PC-3 (cell line): Measurements from ENCODE around the gene AAR2. TPM values are rescaled to one million over a fixed set of nuclear protein-coding genes. Genes with fewer than 3 reads are reported as not detected.
A peak's percentile ranks its signal among the peaks of the same experiment; 100 is the strongest.

Source experiments
- ATAC-seq: fragments of 200-7000 bp; cut with Tn5 transposase; 2 replicates; pipeline ENCODE4 v1.9.1; 2020; ENCODE audit warnings: mild to moderate bottlenecking, moderate library complexity
- BruUV-seq: library from RNA; stranded (reverse); fragments of 400-500 nt; replicated peaks from 2 replicates; lab custom pipeline; 2021; lab: Mats Ljungman, UMichigan
- CTCF ChIA-PET: fragments of 300-600 bp; sonication (Branson Sonifier 250); formaldehyde crosslinking; loops from one replicate; lab custom pipeline; 2022; ENCODE audit warnings: antibody characterized with exemption; lab: Charles Lee
- POLR2A ChIA-PET: fragments of 300-600 bp; sonication (Branson Sonifier 250); formaldehyde crosslinking; loops from one replicate; lab custom pipeline; 2022; ENCODE audit warnings: antibody characterized with exemption; ENCODE audit not compliant: unreplicated experiment; lab: Charles Lee
- DNase-seq: peaks from one replicate; pipeline ENCODE4 v3.0.0-alpha.2; 2015
- H2AFZ ChIP-seq: fragments of 300-600 bp; sonication (generic); 2 replicates; pipeline ENCODE4 v1.6.0; 2016; ENCODE audit warnings: antibody characterized with exemption, low read length
- H3F3A ChIP-seq: fragments of 300-600 bp; sonication (generic); one replicate; pipeline ENCODE4 v1.6.0; 2017; ENCODE audit warnings: antibody characterized with exemption, low read length, control low read depth, mild to moderate bottlenecking; ENCODE audit not compliant: unreplicated experiment
- H3K27ac ChIP-seq: fragments of 300-600 bp; sonication (generic); 2 replicates; pipeline ENCODE4 v1.5.1; 2016; ENCODE audit warnings: mild to moderate bottlenecking, low read length
- H3K27me3 ChIP-seq: fragments of 300-600 bp; sonication (generic); 2 replicates; pipeline ENCODE4 v1.6.1; 2016; ENCODE audit warnings: low read length, mixed read lengths
- H3K36me3 ChIP-seq: fragments of 300-600 bp; sonication (generic); 2 replicates; pipeline ENCODE4 v1.6.1; 2016; ENCODE audit warnings: low read depth, mixed run types, low read length, mixed read lengths
- H3K4me1 ChIP-seq: fragments of 300-600 bp; sonication (generic); 2 replicates; pipeline ENCODE4 v1.5.1; 2016; ENCODE audit warnings: low read length; ENCODE audit not compliant: insufficient read depth
- H3K4me2 ChIP-seq: fragments of 300-600 bp; sonication (generic); 2 replicates; pipeline ENCODE4 v1.6.0; 2016; ENCODE audit warnings: low read length
- H3K4me3 ChIP-seq: fragments of 300-600 bp; sonication (generic); 2 replicates; pipeline ENCODE4 v1.5.1; 2016; ENCODE audit warnings: mild to moderate bottlenecking, low read length, mixed read lengths
- H3K79me2 ChIP-seq: fragments of 300-600 bp; sonication (generic); 2 replicates; pipeline ENCODE4 v1.6.1; 2017; ENCODE audit warnings: low read length, mixed read lengths
- H3K9ac ChIP-seq: fragments of 300-600 bp; sonication (generic); 2 replicates; pipeline ENCODE4 v1.6.0; 2016; ENCODE audit warnings: mild to moderate bottlenecking, low read length
- H3K9me2 ChIP-seq: fragments of 300-600 bp; sonication (generic); replicated peaks from 2 replicates; pipeline ENCODE4 v1.6.1; 2016; ENCODE audit warnings: mixed run types, low read length, mixed read lengths
- H3K9me3 ChIP-seq: fragments of 300-600 bp; sonication (generic); 2 replicates; pipeline ENCODE4 v1.6.1; 2016; ENCODE audit warnings: low read length, mixed read lengths
- H4K20me1 ChIP-seq: fragments of 300-600 bp; sonication (generic); 2 replicates; pipeline ENCODE4 v1.6.1; 2016; ENCODE audit warnings: low read length, mixed read lengths
- CTCF ChIP-seq: fragments of 300-600 bp; sonication (generic); conservative IDR thresholded peaks from 2 replicates; pipeline ENCODE4 v1.5.1; 2017; ENCODE audit warnings: antibody characterized with exemption, low read depth, mild to moderate bottlenecking, low read length
- EZH2 ChIP-seq: fragments of 300-600 bp; sonication (generic); IDR thresholded peaks from one replicate; pipeline ENCODE4 v1.6.1; 2017; ENCODE audit warnings: antibody characterized with exemption, mild to moderate bottlenecking, low read length; ENCODE audit not compliant: unreplicated experiment
- EZH2phosphoT487 ChIP-seq: fragments of 300-600 bp; sonication (generic); IDR thresholded peaks from 2 replicates; pipeline ENCODE4 v1.6.1; 2018; ENCODE audit warnings: mild to moderate bottlenecking, antibody characterized with exemption, low read length, borderline replicate concordance
- intact Hi-C: fragments of 100-400 bp; cut with micrococcal nuclease; formaldehyde crosslinking; loops from 2 replicates; pipeline ENCODE4 v1.9.0; 2023
- total RNA-seq: library from RNA; depleted of rRNA; stranded (reverse); fragments of >200 nt; gene quantifications from 2 replicates; pipeline ENCODE4 v1.2.3, GENCODE V29; 2014

Gene AAR2
- total RNA-seq, 1 experiment from 2014 or later, result 41.1 TPM

- ATAC-seq, result peak; percentile 84
- no peaks in the 10 kb centered on the region for H3K4me1 ChIP-seq
- H3K4me2 ChIP-seq, result no peak overlapping the region
- no peaks in the 10 kb centered on the region for H4K20me1 ChIP-seq
- no peaks in the 10 kb centered on the region for H3K9me3 ChIP-seq
- H3K27me3 ChIP-seq, result no peaks in the 10 kb centered on the region
- BruUV-seq, result no TSS peak
- intact Hi-C loops, result no loop called here
- no peak overlapping the region for H3K27ac ChIP-seq
- TF ChIP-seq EZH2 (no peak), CTCF (peak; percentile 55)
- ChIA-PET POLR2A (no interaction called here), CTCF (interaction anchor here (1.4 kb wide), 1 partner anchor 15 kb away, joined by 6 read pairs; no protein-coding TSS in a partner anchor)
- H3F3A ChIP-seq, result no peaks in the 10 kb centered on the region
- H3K9me2 ChIP-seq, result no peaks in the 10 kb centered on the region
- H3K4me3 ChIP-seq, result no peak overlapping the region
- H2AFZ ChIP-seq, result no peak overlapping the region
- DNase-seq, result peak; percentile 36
- H3K9ac ChIP-seq, result no peak overlapping the region
- no peaks in the 10 kb centered on the region for H3K36me3 ChIP-seq
- H3K79me2 ChIP-seq, result no peaks in the 10 kb centered on the region
Observed at GRCh38 chr20:36217226-36217625, 19.1 kb upstream of the AAR2 start.

- no peaks in the 10 kb centered on the region for H3K4me1 ChIP-seq
- no peak overlapping the region for H3K4me2 ChIP-seq
- no peak overlapping the region for H2AFZ ChIP-seq
- BruUV-seq, result no TSS peak
- no peaks in the 10 kb centered on the region for H3K27me3 ChIP-seq
- no peaks in the 10 kb centered on the region for H3K36me3 ChIP-seq
- no peaks in the 10 kb centered on the region for H3K9me2 ChIP-seq
- H3F3A ChIP-seq, result no peaks in the 10 kb centered on the region
- no peaks in the 10 kb centered on the region for H4K20me1 ChIP-seq
- ChIA-PET CTCF (no interaction called here), POLR2A (interaction anchor here (0.6 kb wide), 1 partner anchor 589 kb away, joined by 3 read pairs; no protein-coding TSS in a partner anchor)
- TF ChIP-seq EZH2phosphoT487 (no peak), CTCF (no peak), EZH2 (no peak)
- no peak for DNase-seq
- no peak overlapping the region for H3K4me3 ChIP-seq
- H3K9ac ChIP-seq, result no peak overlapping the region
- no peak overlapping the region for H3K27ac ChIP-seq
- intact Hi-C loops, result no loop called here
- H3K9me3 ChIP-seq, result no peaks in the 10 kb centered on the region
- no peaks in the 10 kb centered on the region for H3K79me2 ChIP-seq
- no peak for ATAC-seq
Observed at GRCh38 chr20:36218380-36219064, 17.8 kb upstream of the AAR2 start.

GRCh38 chr20:36219671-36220220 is 16.5 kb upstream of the AAR2 start:
- Histone ChIP-seq H3K4me2 (no peak overlapping the region), H3K27ac (no peak overlapping the region), H3K4me3 (no peak overlapping the region), H4K20me1 (no peaks in the 10 kb centered on the region), H3K9me3 (no peaks in the 10 kb centered on the region), H3K4me1 (no peaks in the 10 kb centered on the region), H2AFZ (no peak overlapping the region), H3K27me3 (no peaks in the 10 kb centered on the region), H3K9me2 (no peaks in the 10 kb centered on the region), H3F3A (no peaks in the 10 kb centered on the region), H3K36me3 (no peaks in the 10 kb centered on the region), H3K9ac (no peak overlapping the region), H3K79me2 (no peaks in the 10 kb centered on the region)
- ChIA-PET POLR2A (no interaction called here), CTCF (no interaction called here)
- BruUV-seq, result no TSS peak
- intact Hi-C loops, result no loop called here
- TF ChIP-seq CTCF, result no peak
- no peak for ATAC-seq
- DNase-seq, result no peak
